GM12892 (cell line): ENCODE measurements around the gene DUSP19.

ENCODE experiments used
- POLR2A ChIP-seq: IDR thresholded peaks from 2 replicates; pipeline ENCODE4 v1.6.1; 2011; ENCODE audit warnings: low read depth, low read length, control low read depth
- POLR2AphosphoS5 ChIP-seq: IDR thresholded peaks from 2 replicates; pipeline ENCODE4 v1.6.1; 2011; ENCODE audit warnings: low read depth, low read length, control low read depth

DNA sequence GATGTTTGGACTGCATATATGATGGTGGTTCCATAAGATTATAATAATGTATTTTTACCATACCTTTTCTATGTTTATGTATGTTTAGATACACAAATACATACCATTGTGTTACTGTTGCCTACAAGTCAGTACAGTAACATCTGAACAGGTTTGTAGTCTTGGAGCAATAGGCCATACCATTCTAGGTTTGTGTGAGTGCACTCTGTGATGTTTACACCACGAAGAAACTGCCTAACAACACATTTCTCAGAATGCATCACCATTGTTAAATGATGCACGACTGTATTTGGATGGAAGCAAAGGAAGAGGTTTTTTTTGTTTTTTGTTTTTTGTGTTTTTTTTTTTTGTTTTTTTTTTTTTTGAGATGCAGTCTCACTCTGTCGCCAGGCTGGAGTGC, 9.5 kb downstream of the DUSP19 start:
- TF ChIP-seq POLR2A: no peak
- no peak for TF ChIP-seq POLR2AphosphoS5
